Measurements from ENCODE around the gene PREP. TPM values are rescaled to one million over a fixed set of nuclear protein-coding genes. Genes with fewer than 3 reads are reported as not detected.

The PREP gene
- total and polyA plus RNA-seq, 2 of the 8 experiments (the other 6 are each of a cell fraction or from before 2014, with no cell fraction given) = 26.8 to 70.0 TPM

- no peaks in the 10 kb centered on the region for H4K20me1 ChIP-seq (replicated peaks in 1 of 2; ENCODE audit: control insufficient read depth in 1 of 2, insufficient read depth in 2 of 2, low read length in 2 of 2)
- no peaks in the 10 kb centered on the region for H3K27me3 ChIP-seq (replicated peaks in 1 of 4; ENCODE audit: control insufficient read depth in 3 of 4, extremely low read depth in 1 of 4, insufficient read depth in 3 of 4, low read length in 3 of 4)
- ChIA-PET CTCF (ENCODE audit: partially characterized antibody) (interaction anchor here (0.5 to 0.8 kb wide), 3 partner anchors 18 to 198 kb away, joined by 3 read pairs; no protein-coding TSS in a partner anchor), POLR2A (ENCODE audit: partially characterized antibody) (no interaction called here)
- no peak overlapping the region for H3K56ac ChIP-seq (replicated peaks; ENCODE audit: insufficient read length, low read depth, low read length)
- H4K8ac ChIP-seq (ENCODE audit: extremely low read depth, insufficient read depth, low read length) = no peak overlapping the region
- H3K4me2 ChIP-seq (ENCODE audit: insufficient read depth in 1 of 2, low read depth in 2 of 2, low read length in 2 of 2) = no peak overlapping the region
- H3K14ac ChIP-seq (ENCODE audit: insufficient read length) = no peak overlapping the region
- H3K4ac ChIP-seq (replicated peaks; ENCODE audit: insufficient read length, low read depth, low read length) = no peak overlapping the region
- no peaks in the 10 kb centered on the region for H3K9me3 ChIP-seq (ENCODE audit: insufficient read depth in 2 of 2, low read depth in 1 of 2, low read length in 1 of 2)
- H3K79me2 ChIP-seq (ENCODE audit: control insufficient read depth in 1 of 2, insufficient read depth in 2 of 2, low read length in 2 of 2) = no peaks in the 10 kb centered on the region
- no peak overlapping the region for H3K9ac ChIP-seq (replicated peaks in 1 of 4; ENCODE audit: extremely low read depth in 1 of 4, low read depth in 3 of 4, low read length in 3 of 4)
- no peak overlapping the region for H2BK20ac ChIP-seq (ENCODE audit: low read length)
- no peak overlapping the region for H2BK12ac ChIP-seq (ENCODE audit: low read depth, low read length)
- no peak overlapping the region for H2AFZ ChIP-seq (ENCODE audit: low read length)
- no peak overlapping the region for H3K18ac ChIP-seq (ENCODE audit: extremely low read depth, low read length)
- TF ChIP-seq POLR2AphosphoS5 (IDR thresholded peaks at IDR 0.05; ENCODE audit: low read depth, low read length) = no peak
- TF ChIP-seq EP300 (IDR thresholded peaks at IDR 0.05; ENCODE audit: borderline replicate concordance in 1 of 2, low read depth in 2 of 2, low read length in 2 of 2) = no peak
- no peak for TF ChIP-seq HDAC6 (IDR thresholded peaks at IDR 0.05; ENCODE audit: low read depth, low read length)
- DNase-seq (ENCODE audit: low read depth in 1 of 2, low spot score in 2 of 2) = no peak
- H2BK15ac ChIP-seq (ENCODE audit: low read length) = no peak overlapping the region
- H2BK120ac ChIP-seq (replicated peaks; ENCODE audit: low read depth, low read length) = no peak overlapping the region
- H3K36me3 ChIP-seq (ENCODE audit: control insufficient read depth in 2 of 4, insufficient read depth in 4 of 4, low read length in 3 of 4) = no peaks in the 10 kb centered on the region
- H4K5ac ChIP-seq (ENCODE audit: insufficient read length, low read depth, low read length) = no peak overlapping the region
- no peaks in the 10 kb centered on the region for H3K79me1 ChIP-seq (ENCODE audit: low read depth, low read length)
- H3K27ac ChIP-seq (ENCODE audit: low read depth, low read length) = no peak overlapping the region
- no peak for FAIRE-seq
- 92% methylated on average over 2 of the region's 2 CpGs; no CpG with 5 or more reads in 1 of the 2 experiments for WGBS, 2 experiments (ENCODE audit: extremely low coverage in 1 of 2, insufficient coverage in 1 of 2, insufficient read length in 1 of 2, insufficient replicate concordance in 2 of 2, low coverage in 1 of 2, low lambda C conversion rate in 2 of 2, missing lambda C conversion rate in 1 of 2)
- no peak overlapping the region for H4K91ac ChIP-seq (replicated peaks; ENCODE audit: insufficient read length, low read length)
- H3K4me3 ChIP-seq (ENCODE audit: extremely low read depth in 1 of 4, insufficient read depth in 2 of 4, low read depth in 3 of 4, low read length in 4 of 4) = no peak overlapping the region
- H3K23ac ChIP-seq (ENCODE audit: insufficient read length) = no peak overlapping the region
- no peaks in the 10 kb centered on the region for H3K23me2 ChIP-seq (ENCODE audit: low read depth, low read length)
- H2AK5ac ChIP-seq (ENCODE audit: low read depth, low read length) = no peak overlapping the region
- 0 out of 7 replicates have a peak, but pooled peaks cover 0 to 2% (median 0%) of the 10 kb centered on the region in 4 experiments for H3K4me1 ChIP-seq (replicated peaks in 1 of 4; ENCODE audit: control insufficient read depth in 3 of 4, insufficient read depth in 4 of 4, low read length in 3 of 4)
- H2BK5ac ChIP-seq (ENCODE audit: low read depth, low read length) = no peak overlapping the region
Measured at GRCh38 chr6:105449756-105450390, 47.0 kb upstream of the PREP start.

All from H1 (cell line).